Activated CD4-positive, alpha-beta memory T cell treated with anti-CD3 and anti-CD28 coated beads, Interleukin-2, amount 10 ng/mL, durations not matched to agents 7 days and 5 days (primary cell): ENCODE results near the gene WAPL. TPM values are rescaled to one million over a fixed set of nuclear protein-coding genes. Genes with fewer than 3 reads are reported as not detected.
A peak's percentile ranks its signal among the peaks of the same experiment; 100 is the strongest.

ENCODE experiments used
- CTCF ChIA-PET: fragments of 350-600 bp; sonication (Branson Sonifier 250); formaldehyde crosslinking; loops from one replicate; lab custom pipeline; 2021; ENCODE audit warnings: antibody characterized with exemption, inconsistent platforms; lab: Charles Lee
- POLR2A ChIA-PET: fragments of 350-600 bp; sonication (Branson Sonifier 250); formaldehyde crosslinking; loops from one replicate; lab custom pipeline; 2021; ENCODE audit warnings: antibody characterized with exemption; lab: Charles Lee
- DNase-seq: peaks from one replicate; pipeline ENCODE4 v3.0.0-alpha.2; 2020
- H3K27ac Mint-ChIP-seq: one replicate; pipeline ENCODE4 v1.8.0; 2021; ENCODE audit warnings: mild to moderate bottlenecking, mixed read lengths
- H3K27me3 Mint-ChIP-seq: one replicate; pipeline ENCODE4 v1.8.0; 2021; ENCODE audit warnings: mixed read lengths
- H3K36me3 Mint-ChIP-seq: one replicate; pipeline ENCODE4 v1.8.0; 2021; ENCODE audit warnings: low read depth, mixed read lengths
- H3K4me1 Mint-ChIP-seq: one replicate; pipeline ENCODE4 v1.8.0; 2021; ENCODE audit warnings: mixed read lengths
- H3K4me3 Mint-ChIP-seq: one replicate; pipeline ENCODE4 v1.8.0; 2021; ENCODE audit warnings: mild to moderate bottlenecking, mixed read lengths
- H3K9me3 Mint-ChIP-seq: one replicate; pipeline ENCODE4 v1.8.0; 2021; ENCODE audit warnings: mixed read lengths
- total RNA-seq, 2 experiments: library from RNA; stranded (reverse); gene quantifications; one replicate each; pipeline ENCODE4 v1.2.3, GENCODE V29; 2021

The WAPL gene
- total RNA-seq, 2 experiments from 2014 or later, result 46.7 to 47.5 TPM

DNA sequence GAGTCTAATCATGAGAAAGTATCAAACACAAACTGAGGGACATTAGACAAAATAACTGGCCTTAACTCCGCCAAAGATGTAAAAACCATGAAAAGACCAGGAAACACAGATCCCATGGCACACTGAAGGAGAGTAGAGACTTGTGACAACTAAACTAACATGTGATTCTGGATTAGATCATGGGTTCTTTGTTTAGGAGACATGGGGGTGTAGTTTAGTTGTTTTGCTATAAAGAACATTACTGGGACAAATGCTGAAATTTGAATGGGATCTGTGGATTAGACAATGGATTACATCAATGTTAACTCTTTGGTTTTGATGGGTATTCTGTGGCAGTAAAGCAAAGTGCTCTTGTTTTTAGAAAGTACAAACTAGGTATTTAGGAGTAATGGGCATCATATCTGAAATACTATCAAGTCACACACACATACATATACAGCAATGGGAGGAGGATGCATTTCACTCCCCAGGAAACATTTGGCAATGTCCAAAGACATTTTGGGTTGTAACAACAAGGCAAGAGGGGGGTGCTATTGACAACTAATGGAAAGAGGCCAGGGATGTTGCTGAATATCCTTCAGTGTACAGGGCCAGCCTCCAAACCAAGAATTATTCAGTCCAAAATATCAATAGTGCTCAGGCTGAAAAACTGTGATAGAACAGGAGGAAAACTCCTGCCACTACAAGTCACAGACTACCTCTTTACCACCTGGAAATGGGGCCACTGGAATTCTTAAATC lies 32.4 kb downstream of the WAPL start:
- CTCF ChIA-PET, result no interaction called here
- Mint-ChIP-seq H3K4me1 (peaks cover 9% of the 10 kb centered on the region), H3K4me3 (no peak overlapping the region), H3K9me3 (no peaks in the 10 kb centered on the region), H3K36me3 (peaks cover 42% of the 10 kb centered on the region), H3K27ac (no peak overlapping the region), H3K27me3 (no peaks in the 10 kb centered on the region)
- POLR2A ChIA-PET, result no interaction called here
- DNase-seq, result no peak

DNA sequence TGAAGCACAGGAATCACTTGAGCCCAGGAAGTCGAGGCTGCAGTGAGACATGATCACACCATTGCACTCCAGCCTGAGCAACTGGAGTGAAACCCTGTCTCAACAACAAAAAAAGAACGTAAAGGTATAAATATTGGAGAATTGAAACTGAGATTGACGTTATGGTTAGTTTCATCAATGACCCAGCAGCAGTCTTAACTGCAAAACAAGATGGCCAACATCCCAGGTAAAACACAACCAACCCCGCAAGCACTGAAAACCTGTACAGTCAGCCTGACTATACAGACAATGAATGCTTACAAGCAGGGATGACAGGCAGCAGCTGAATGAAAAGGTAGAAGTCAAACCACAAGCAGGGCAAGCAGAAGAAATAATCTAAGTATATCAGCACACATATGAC lies 34.7 kb downstream of the WAPL start:
- H3K27me3 Mint-ChIP-seq, result no peaks in the 10 kb centered on the region
- POLR2A ChIA-PET, result no interaction called here
- peak overlapping the region; percentile 19 for H3K27ac Mint-ChIP-seq
- no peaks in the 10 kb centered on the region for H3K9me3 Mint-ChIP-seq
- H3K4me1 Mint-ChIP-seq, result peaks cover 9% of the 10 kb centered on the region
- no peak overlapping the region for H3K4me3 Mint-ChIP-seq
- peaks cover 48% of the 10 kb centered on the region for H3K36me3 Mint-ChIP-seq
- CTCF ChIA-PET, result no interaction called here
- DNase-seq, result no peak

DNA sequence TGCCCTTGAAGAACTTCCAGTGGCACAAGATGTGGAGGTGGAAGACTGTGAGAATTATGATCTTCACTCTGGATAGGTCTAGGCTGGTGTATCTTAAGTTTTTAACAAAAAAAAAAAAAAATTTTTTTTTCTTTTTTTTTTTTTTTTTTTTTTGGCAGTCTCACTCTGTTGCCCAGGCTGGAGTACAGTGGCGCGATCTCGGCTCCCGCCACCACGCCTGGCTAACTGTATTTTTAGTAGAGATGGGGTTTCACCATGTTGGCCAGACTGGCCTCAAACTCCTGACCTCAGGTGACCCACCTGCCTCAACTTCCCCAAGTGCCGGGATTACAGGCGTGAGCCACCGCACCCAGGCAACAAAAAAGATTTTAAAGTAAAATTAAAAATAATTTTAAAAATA lies 37.9 kb downstream of the WAPL start:
- DNase-seq, result no peak
- POLR2A ChIA-PET, result no interaction called here
- peaks cover 12% of the 10 kb centered on the region for H3K4me1 Mint-ChIP-seq
- no peak overlapping the region for H3K27ac Mint-ChIP-seq
- CTCF ChIA-PET, result interaction anchor here (2.1 kb wide), 1 partner anchor 83 kb away, joined by 7 read pairs; no protein-coding TSS in a partner anchor
- H3K27me3 Mint-ChIP-seq, result no peaks in the 10 kb centered on the region
- no peaks in the 10 kb centered on the region for H3K9me3 Mint-ChIP-seq
- H3K36me3 Mint-ChIP-seq, result peaks cover 45% of the 10 kb centered on the region
- no peak overlapping the region for H3K4me3 Mint-ChIP-seq

DNA sequence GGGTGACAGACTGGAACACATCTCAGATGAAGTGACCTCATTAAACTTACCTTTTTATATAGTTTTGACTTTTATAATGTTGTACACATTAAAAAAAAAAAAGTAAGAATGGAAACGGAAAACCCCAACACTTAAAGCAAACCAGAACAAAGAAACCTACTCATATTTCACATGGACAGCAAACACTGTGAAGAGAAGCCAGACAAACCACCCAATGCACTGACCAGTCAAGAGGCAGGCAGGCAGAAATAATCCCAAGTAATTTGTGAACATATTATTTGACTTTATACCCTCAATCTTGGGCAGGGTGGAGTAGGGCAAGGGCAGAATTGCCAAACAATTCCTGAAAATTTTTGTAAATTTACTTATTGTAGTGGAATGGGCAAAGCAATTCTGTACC lies 39.8 kb downstream of the WAPL start:
- Mint-ChIP-seq H3K27me3 (no peaks in the 10 kb centered on the region), H3K4me1 (peaks cover 3% of the 10 kb centered on the region), H3K27ac (no peak overlapping the region), H3K36me3 (peaks cover 33% of the 10 kb centered on the region), H3K4me3 (no peak overlapping the region), H3K9me3 (no peaks in the 10 kb centered on the region)
- ChIA-PET CTCF (no interaction called here), POLR2A (no interaction called here)
- no peak for DNase-seq

DNA sequence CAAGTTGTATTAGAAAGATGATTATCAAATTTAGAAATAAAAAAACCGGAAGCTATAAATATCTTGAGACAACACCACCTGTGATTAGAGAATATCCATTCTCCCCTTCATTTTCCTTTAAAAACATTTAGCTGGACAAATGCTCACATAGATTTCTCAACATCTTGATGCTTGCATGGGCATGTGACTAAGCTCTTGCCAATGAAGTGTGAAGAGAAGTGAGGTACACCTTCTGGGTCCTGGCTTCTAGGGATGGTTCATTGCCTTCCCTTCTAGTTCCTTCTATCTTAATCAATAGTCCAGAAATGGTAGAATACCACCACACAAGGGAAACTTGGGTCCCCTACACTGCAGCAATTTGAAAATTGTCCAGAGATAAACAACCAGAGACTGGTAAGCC lies 41.0 kb downstream of the WAPL start:
- Mint-ChIP-seq H3K9me3 (no peaks in the 10 kb centered on the region), H3K4me1 (peaks cover 3% of the 10 kb centered on the region), H3K27me3 (no peaks in the 10 kb centered on the region), H3K36me3 (peaks cover 29% of the 10 kb centered on the region), H3K27ac (no peak overlapping the region), H3K4me3 (no peak overlapping the region)
- ChIA-PET POLR2A (interaction anchor here (0.9 kb wide), 2 partner anchors 12 to 18 kb away, joined by 3 to 4 read pairs; no protein-coding TSS in a partner anchor), CTCF (no interaction called here)
- no peak for DNase-seq

DNA sequence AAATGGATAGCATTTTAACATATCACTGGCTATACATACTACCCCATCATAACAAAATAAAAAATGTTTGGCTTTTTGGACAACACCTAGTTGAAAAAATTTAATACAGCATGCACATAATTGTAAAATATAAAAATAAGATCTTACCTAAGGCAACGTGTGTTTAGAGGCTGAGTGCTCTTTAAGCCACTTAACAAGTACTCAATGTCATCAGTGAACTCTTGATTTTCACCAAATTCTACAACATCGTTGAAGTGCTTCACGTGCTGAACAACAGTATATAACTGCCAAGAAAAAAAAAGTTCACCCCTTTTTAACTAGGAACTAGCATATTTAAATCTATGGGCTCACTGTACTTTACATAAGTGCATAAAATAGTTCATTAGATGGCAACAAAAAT lies 49.5 kb downstream of the WAPL start:
- no peaks in the 10 kb centered on the region for H3K9me3 Mint-ChIP-seq
- H3K27ac Mint-ChIP-seq, result no peak overlapping the region
- POLR2A ChIA-PET, result no interaction called here
- no peak for DNase-seq
- H3K4me1 Mint-ChIP-seq, result no peaks in the 10 kb centered on the region
- H3K36me3 Mint-ChIP-seq, result peaks cover 34% of the 10 kb centered on the region
- H3K4me3 Mint-ChIP-seq, result no peak overlapping the region
- CTCF ChIA-PET, result interaction anchor here (0.6 kb wide), 1 partner anchor 72 kb away, joined by 3 read pairs; no protein-coding TSS in a partner anchor
- H3K27me3 Mint-ChIP-seq, result no peaks in the 10 kb centered on the region

DNA sequence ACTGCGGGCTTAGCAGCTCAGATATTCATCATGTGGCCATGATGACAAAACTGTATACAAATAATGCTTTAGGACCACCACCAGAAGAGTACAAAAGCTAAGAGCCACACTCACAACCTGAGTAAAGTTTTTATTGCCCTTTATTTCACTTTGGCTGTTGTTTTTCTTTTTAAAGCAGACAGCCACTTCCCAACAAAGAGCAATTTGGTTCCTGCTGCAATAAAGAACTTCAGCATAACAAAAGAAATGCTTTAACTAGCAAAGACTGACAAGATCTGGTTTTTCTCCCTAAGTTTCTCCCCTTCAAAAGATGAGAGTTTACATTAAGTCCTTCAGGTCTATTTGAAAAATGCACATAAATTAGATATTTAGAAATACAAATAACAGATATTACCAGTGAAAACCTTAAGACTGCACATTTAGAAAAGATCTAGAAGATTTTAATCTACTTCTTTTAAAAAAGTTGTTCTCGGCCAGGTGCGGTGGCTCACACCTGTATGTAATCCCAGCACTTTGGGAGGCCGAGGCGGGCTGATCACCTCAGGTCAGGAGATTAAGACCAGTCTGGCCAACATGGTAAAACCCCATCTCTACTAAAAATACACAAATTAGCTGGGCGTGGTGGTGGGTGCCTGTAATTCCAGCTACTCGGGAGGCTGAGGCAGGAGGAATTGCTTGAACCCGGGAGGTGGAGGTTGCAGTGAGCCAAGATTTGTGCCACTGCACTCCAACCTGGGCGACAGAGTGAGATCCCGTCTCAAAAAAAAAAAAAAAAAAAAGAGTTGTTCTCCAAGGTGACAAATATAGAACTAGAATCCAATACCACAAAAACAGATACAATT lies 59.4 kb downstream of the WAPL start:
- no peak overlapping the region for H3K27ac Mint-ChIP-seq
- H3K9me3 Mint-ChIP-seq, result no peaks in the 10 kb centered on the region
- H3K4me1 Mint-ChIP-seq, result no peaks in the 10 kb centered on the region
- DNase-seq, result no peak
- H3K4me3 Mint-ChIP-seq, result no peak overlapping the region
- CTCF ChIA-PET, result interaction anchor here (0.7 kb wide), 2 partner anchors 24 to 47 kb away, joined by 3 read pairs; no protein-coding TSS in a partner anchor
- POLR2A ChIA-PET, result interaction anchor here (2.4 kb wide), 1 partner anchor 10 kb away, joined by 4 read pairs; no protein-coding TSS in a partner anchor
- H3K27me3 Mint-ChIP-seq, result no peaks in the 10 kb centered on the region
- peaks cover 52% of the 10 kb centered on the region for H3K36me3 Mint-ChIP-seq

DNA sequence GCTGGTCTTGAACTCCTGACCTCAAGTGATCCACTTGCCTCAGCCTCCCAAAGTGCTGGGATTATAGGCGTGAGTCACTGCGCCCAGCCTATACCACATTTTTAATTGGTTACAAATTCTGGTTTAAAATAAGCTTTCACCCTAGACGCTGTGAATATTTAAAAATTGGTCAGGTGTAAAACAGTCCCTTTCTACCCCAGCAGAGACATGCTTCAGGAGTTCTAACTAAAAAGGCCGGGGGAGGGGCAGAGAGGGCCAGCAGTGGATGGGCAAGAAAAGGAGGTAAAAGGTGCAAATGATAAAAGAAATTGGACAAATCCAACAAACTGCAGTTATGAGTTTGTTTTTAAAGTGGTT lies 70.0 kb downstream of the WAPL start:
- Mint-ChIP-seq H3K4me3 (no peak overlapping the region), H3K9me3 (no peaks in the 10 kb centered on the region), H3K36me3 (peaks cover 69% of the 10 kb centered on the region), H3K4me1 (peaks cover 14% of the 10 kb centered on the region), H3K27me3 (no peaks in the 10 kb centered on the region), H3K27ac (no peak overlapping the region)
- DNase-seq, result no peak
- CTCF ChIA-PET, result no interaction called here
- POLR2A ChIA-PET, result interaction anchor here (1.2 kb wide), 1 partner anchor 11 kb away, joined by 4 read pairs; no protein-coding TSS in a partner anchor

DNA sequence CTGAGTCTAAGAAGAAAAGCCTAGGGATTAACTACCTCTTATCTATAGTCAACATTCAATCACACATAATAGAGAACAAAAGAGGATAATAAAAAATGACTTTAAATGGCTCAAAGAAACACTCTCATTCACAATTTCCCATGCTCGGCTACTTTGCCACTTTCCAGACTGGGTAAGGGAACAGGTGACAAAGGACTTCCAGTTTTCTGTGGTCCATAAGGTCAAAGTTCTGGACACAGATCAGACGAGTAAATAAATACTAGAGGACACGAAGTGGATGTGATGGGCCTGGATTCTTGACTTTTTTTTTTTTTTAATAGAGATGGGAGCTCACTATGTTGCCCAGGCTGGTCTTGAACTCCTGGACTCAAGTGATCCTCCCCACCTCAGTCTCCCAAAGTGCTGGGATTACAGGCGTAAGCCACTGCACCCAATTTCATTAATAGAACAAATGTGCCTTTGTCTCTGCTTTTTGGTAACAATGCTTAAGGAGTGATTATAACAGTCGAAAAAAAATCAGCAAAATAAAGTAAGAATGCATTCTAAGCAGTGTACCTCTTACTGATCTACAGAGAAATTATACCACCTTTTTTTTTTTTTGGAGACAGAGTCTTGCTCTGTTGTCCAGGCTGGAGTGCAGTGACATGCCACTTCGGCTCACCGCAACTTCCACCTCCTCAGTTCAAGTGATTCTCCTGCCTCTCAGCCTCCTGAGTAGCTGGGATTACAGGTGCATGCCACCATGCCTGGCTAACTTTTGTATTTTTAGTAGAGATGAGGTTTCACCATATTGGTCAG lies 70.6 kb downstream of the WAPL start:
- DNase-seq, result no peak
- CTCF ChIA-PET, result no interaction called here
- POLR2A ChIA-PET, result interaction anchor here (1.2 kb wide), 1 partner anchor 11 kb away, joined by 4 read pairs; no protein-coding TSS in a partner anchor
- Mint-ChIP-seq H3K4me1 (peaks cover 14% of the 10 kb centered on the region), H3K27me3 (no peaks in the 10 kb centered on the region), H3K4me3 (no peak overlapping the region), H3K36me3 (peaks cover 68% of the 10 kb centered on the region), H3K9me3 (no peaks in the 10 kb centered on the region), H3K27ac (no peak overlapping the region)

DNA sequence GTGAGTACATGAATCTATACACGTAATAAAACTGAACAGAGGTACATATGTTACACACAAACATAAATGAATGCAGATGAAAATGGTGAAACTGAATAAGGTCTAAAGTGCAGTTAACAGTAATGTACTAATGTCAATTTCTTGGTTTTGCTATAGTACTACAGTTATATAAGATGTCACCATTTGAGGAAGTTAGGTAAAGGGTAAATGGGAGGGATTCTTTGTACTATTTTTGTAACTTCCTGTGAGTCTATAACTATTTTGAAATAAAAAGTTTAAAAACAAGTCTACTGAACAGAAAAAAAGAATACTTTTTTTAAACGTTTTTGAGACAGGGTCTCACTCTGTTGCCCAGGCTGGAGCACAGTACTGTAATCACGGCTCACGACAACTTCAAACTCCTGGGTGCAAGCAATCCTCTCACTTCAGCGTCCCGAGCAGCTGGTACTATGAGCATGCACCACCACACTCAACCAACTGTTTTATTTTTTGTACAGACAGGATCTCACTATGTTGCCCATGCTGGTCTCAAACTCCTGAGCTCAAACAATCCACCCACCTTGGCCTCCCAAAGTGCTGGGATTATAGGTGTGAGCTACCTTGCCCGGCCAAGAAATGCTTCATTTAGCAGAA lies 71.5 kb downstream of the WAPL start:
- Mint-ChIP-seq H3K36me3 (peaks cover 65% of the 10 kb centered on the region), H3K27ac (no peak overlapping the region), H3K9me3 (no peaks in the 10 kb centered on the region), H3K27me3 (no peaks in the 10 kb centered on the region), H3K4me3 (no peak overlapping the region), H3K4me1 (peaks cover 14% of the 10 kb centered on the region)
- DNase-seq, result no peak
- POLR2A ChIA-PET, result no interaction called here
- CTCF ChIA-PET, result no interaction called here

DNA sequence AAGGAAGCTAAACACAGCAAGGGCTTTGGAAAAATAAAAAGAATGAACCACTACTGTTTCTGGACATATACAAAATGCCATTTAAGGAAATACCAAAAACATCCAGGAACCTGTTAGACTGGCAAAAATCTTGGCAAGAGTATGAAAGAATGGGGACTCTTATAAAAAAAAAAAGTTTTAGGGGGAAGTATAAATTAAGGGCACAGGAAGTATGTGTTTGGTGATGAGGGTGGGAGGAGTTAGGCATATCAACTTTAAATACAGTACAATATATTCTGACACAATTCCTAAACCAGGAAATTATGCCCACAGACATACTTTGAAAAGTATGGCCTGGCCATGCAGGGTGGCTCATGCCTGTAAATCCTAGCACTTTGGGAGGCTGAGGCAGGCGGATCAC lies 74.2 kb downstream of the WAPL start:
- Mint-ChIP-seq H3K4me3 (no peak overlapping the region), H3K9me3 (no peaks in the 10 kb centered on the region), H3K27ac (no peak overlapping the region), H3K36me3 (peaks cover 69% of the 10 kb centered on the region), H3K27me3 (no peaks in the 10 kb centered on the region), H3K4me1 (peaks cover 14% of the 10 kb centered on the region)
- no peak for DNase-seq
- ChIA-PET CTCF (interaction anchor here (0.6 kb wide), 1 partner anchor 47 kb away, joined by 3 read pairs; no protein-coding TSS in a partner anchor), POLR2A (interaction anchor here (1.3 to 1.6 kb wide), 2 partner anchors 10 to 47 kb away, joined by 4 to 5 read pairs; no protein-coding TSS in a partner anchor)

DNA sequence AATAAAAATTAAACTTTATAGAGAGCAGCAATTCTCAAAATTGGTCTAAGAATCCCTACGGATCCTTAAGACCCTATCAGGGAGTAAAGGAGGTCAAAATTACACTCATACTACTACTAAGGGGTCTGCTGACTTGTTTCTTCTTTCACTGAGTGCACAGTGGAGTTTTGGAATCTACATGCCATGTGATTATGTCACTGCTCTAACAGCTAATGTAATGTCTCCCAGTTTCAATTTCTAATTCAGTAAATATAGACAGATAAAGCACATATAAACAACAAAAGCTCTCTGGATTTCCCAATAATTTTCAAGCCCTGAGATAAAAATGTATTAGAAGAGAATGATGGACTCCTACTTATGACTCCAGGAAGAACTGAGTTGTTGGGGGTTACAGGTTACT lies 74.6 kb downstream of the WAPL start:
- POLR2A ChIA-PET, result interaction anchor here (1.3 to 1.6 kb wide), 2 partner anchors 10 to 47 kb away, joined by 4 to 5 read pairs; no protein-coding TSS in a partner anchor
- Mint-ChIP-seq H3K4me1 (peaks cover 14% of the 10 kb centered on the region), H3K27me3 (no peaks in the 10 kb centered on the region), H3K27ac (no peak overlapping the region), H3K36me3 (peaks cover 69% of the 10 kb centered on the region), H3K4me3 (no peak overlapping the region), H3K9me3 (no peaks in the 10 kb centered on the region)
- no peak for DNase-seq
- CTCF ChIA-PET, result no interaction called here
